Neuronal stem cell (in vitro differentiated cells): ENCODE measurements around the gene FARS2.

Experiments
- DNase-seq: peaks from one replicate; pipeline ENCODE4 v3.0.0-alpha.2; 2013; ENCODE audit warnings: low spot score
- H2AFZ ChIP-seq: one replicate; pipeline ENCODE4 v1.6.1; 2013; ENCODE audit warnings: mild to moderate bottlenecking, low read length, inconsistent platforms
- H2AK5ac ChIP-seq: 2 replicates; pipeline ENCODE4 v1.6.1; 2013; ENCODE audit warnings: low read depth, mild to moderate bottlenecking, inconsistent platforms, low read length, moderate library complexity, mixed read lengths
- H2BK120ac ChIP-seq: 2 replicates; pipeline ENCODE4 v1.6.1; 2013; ENCODE audit warnings: low read depth, mild to moderate bottlenecking, inconsistent platforms, low read length, moderate library complexity, mixed read lengths
- H2BK12ac ChIP-seq: one replicate; pipeline ENCODE4 v1.6.1; 2013; ENCODE audit warnings: low read length, inconsistent platforms
- H2BK15ac ChIP-seq: 2 replicates; pipeline ENCODE4 v1.6.1; 2013; ENCODE audit warnings: mild to moderate bottlenecking, low read length, inconsistent platforms, mixed read lengths
- H2BK5ac ChIP-seq: one replicate; pipeline ENCODE4 v1.6.1; 2013; ENCODE audit warnings: inconsistent platforms, mild to moderate bottlenecking, low read length, moderate library complexity
- H3K14ac ChIP-seq: one replicate; pipeline ENCODE4 v1.6.1; 2013; ENCODE audit warnings: low read length, inconsistent platforms
- H3K18ac ChIP-seq: 2 replicates; pipeline ENCODE4 v1.6.1; 2013; ENCODE audit warnings: low read length, inconsistent platforms
- H3K23ac ChIP-seq: 2 replicates; pipeline ENCODE4 v1.6.1; 2013; ENCODE audit warnings: low read depth, mild to moderate bottlenecking, mixed read lengths, low read length, inconsistent platforms; ENCODE audit not compliant: poor library complexity
- H3K27ac ChIP-seq: replicated peaks from 3 replicates; pipeline ENCODE4 v1.5.1; 2013; ENCODE audit warnings: low read length, inconsistent platforms
- H3K27me3 ChIP-seq, 3 experiments: 2 replicates each; pipeline ENCODE4 v1.6.1; 2013; ENCODE audit warnings: low read length in 3 of 3, mild to moderate bottlenecking in 2 of 3, inconsistent platforms in 1 of 3, low read depth in 1 of 3, mixed read lengths in 1 of 3, moderate library complexity in 1 of 3; ENCODE audit not compliant: control insufficient read depth in 3 of 3, insufficient read depth in 3 of 3
- H3K36me3 ChIP-seq, 2 donors: replicated peaks in 1 of 2; 2 replicates each; pipeline ENCODE4 v1.6.1; 2013; ENCODE audit warnings: low read length in 2 of 2; ENCODE audit not compliant: control insufficient read depth in 2 of 2, insufficient read depth in 2 of 2
- H3K4ac ChIP-seq: 2 replicates; pipeline ENCODE4 v1.6.1; 2013; ENCODE audit warnings: inconsistent platforms, mild to moderate bottlenecking, low read length, moderate library complexity
- H3K4me1 ChIP-seq, 2 donors: 1 replicate in 1 of 2; 2 replicates in 1 of 2; pipeline ENCODE4 v1.6.1; 2013; ENCODE audit warnings: low read length in 2 of 2, low read depth in 1 of 2; ENCODE audit not compliant: control insufficient read depth in 2 of 2, insufficient read depth in 1 of 2
- H3K4me2 ChIP-seq: one replicate; pipeline ENCODE4 v1.6.1; 2013; ENCODE audit warnings: mild to moderate bottlenecking, low read length, inconsistent platforms; ENCODE audit not compliant: insufficient read depth, poor library complexity, severe bottlenecking
- H3K4me3 ChIP-seq, 2 donors: 2 replicates each; pipeline ENCODE4 v1.5.1; 2013; ENCODE audit warnings: low read length in 2 of 2, mild to moderate bottlenecking in 2 of 2, inconsistent platforms in 1 of 2, moderate library complexity in 1 of 2
- H3K79me1 ChIP-seq: one replicate; pipeline ENCODE4 v1.6.1; 2013; ENCODE audit warnings: low read depth, mild to moderate bottlenecking, inconsistent platforms, low read length, moderate library complexity
- H3K9ac ChIP-seq: one replicate; pipeline ENCODE4 v1.6.1; 2013; ENCODE audit warnings: mild to moderate bottlenecking, low read depth, low read length, inconsistent platforms; ENCODE audit not compliant: poor library complexity
- H3K9me3 ChIP-seq, 2 donors: replicated peaks in 1 of 2; 2 replicates each; pipeline versions ENCODE3 to v1.6.1; 2013; ENCODE audit warnings: low read length in 2 of 2, mild to moderate bottlenecking in 2 of 2, inconsistent platforms in 1 of 2, low read depth in 1 of 2, mixed read lengths in 1 of 2, moderate library complexity in 1 of 2; ENCODE audit not compliant: control insufficient read depth in 2 of 2, insufficient read depth in 1 of 2
- H4K8ac ChIP-seq: one replicate; pipeline ENCODE4 v1.6.1; 2013; ENCODE audit warnings: low read depth, mild to moderate bottlenecking, inconsistent platforms, low read length, moderate library complexity
- H4K91ac ChIP-seq: one replicate; pipeline ENCODE4 v1.6.1; 2013; ENCODE audit warnings: low read length, low read depth, mild to moderate bottlenecking, inconsistent platforms; ENCODE audit not compliant: poor library complexity
- WGBS, 2 donors: extraction: QIAGEN DNeasy Blood & Tissue Kit; methylation state at CpG; one replicate each; pipeline ENCODE4 v1.1.7; 2013; ENCODE audit warnings: missing lambda C conversion rate in 2 of 2, mixed read lengths in 1 of 2; ENCODE audit not compliant: insufficient read length in 2 of 2, insufficient replicate concordance in 1 of 2; ENCODE audit errors: extremely low coverage in 2 of 2; 5-methylcytosine and 5-hydroxymethylcytosine counted together

Gene FARS2

DNA sequence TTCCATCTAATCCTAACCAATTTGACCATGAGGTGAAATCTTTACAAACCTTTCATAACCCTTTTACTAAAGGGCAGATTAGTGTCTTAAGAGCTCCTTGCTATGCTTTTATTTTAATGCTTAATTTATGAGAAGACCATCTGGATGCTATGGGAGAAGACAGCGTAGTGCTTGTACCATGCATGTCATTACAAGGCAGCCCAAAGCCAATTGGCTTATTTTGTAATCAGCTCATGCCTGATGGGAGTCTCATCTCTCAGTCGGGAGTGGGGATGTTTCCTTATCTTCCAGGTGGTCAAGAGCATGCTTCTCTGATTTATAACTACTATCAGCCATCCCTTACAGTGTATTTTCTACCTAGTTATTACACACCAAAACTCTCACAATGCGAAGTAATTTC is 304.7 kb downstream of the FARS2 start:
- H3K79me1 ChIP-seq, result no peaks in the 10 kb centered on the region
- H2AFZ ChIP-seq, result no peak overlapping the region
- no peak overlapping the region for H2BK5ac ChIP-seq
- no peak overlapping the region for H3K4me2 ChIP-seq
- H3K14ac ChIP-seq, result no peak overlapping the region
- H3K23ac ChIP-seq, result no peak overlapping the region
- H2BK12ac ChIP-seq, result no peak overlapping the region
- DNase-seq, result no peak
- no peak overlapping the region for H4K91ac ChIP-seq
- no peak overlapping the region for H3K9ac ChIP-seq
- no peak overlapping the region for H3K27ac ChIP-seq
- no peak overlapping the region for H2BK120ac ChIP-seq
- H3K4me3 ChIP-seq, result no peak overlapping the region
- H3K27me3 ChIP-seq, result no peaks in the 10 kb centered on the region
- no peak overlapping the region for H4K8ac ChIP-seq
- H3K4ac ChIP-seq, result no peak overlapping the region
- peaks cover 0 to 2% of the 10 kb centered on the region in 2 donors for H3K4me1 ChIP-seq
- no peak overlapping the region for H2AK5ac ChIP-seq
- no peak overlapping the region for H3K18ac ChIP-seq
- no peaks in the 10 kb centered on the region for H3K9me3 ChIP-seq
- no peak overlapping the region for H2BK15ac ChIP-seq
- WGBS, 2 donors, result no CpG with 5 or more reads among the region's 3 CpGs
- H3K36me3 ChIP-seq, result no peaks in the 10 kb centered on the region

DNA sequence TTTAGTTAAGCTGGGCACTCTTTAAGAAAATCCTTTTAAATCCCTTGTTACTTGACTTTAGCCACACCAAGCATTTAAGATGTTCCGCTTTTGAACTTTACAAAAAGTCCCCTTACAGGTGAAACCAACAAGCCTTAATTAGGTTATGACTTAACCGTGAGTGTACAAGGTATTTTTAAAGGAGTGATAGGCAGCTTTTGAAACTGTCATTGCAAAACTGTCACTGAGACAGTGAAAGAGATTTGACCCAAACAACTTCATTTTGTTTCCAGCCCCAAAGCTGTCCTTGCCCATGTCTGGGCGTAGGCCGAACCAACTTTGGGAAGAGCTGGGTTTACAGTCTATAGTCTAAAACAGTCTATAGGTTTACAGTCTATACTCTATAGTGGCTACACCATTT is 305.4 kb downstream of the FARS2 start:
- no peaks in the 10 kb centered on the region for H3K9me3 ChIP-seq
- WGBS, 2 donors, result no CpG with 5 or more reads among the region's 4 CpGs

DNA sequence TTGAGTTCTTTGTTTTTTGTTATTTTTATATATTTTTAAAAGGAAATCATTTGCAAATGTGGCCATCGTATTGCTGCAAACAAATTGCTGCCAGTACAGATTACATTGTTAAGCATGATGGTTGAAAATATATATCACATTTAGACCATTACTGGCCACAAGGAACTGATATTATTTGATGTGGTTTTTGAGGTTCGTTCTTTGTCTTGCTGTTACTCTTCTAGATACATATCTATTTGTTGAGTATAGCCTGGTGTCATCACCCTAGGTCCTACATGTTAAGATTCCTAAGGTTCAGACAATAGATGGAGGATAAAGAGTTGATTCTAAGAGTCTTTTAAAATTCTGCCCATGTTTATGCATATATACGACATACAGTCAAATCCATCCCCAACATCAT is 306.0 kb downstream of the FARS2 start:
- Histone ChIP-seq H2AFZ (no peak overlapping the region), H3K4me1 (peaks cover 0 to 2% of the 10 kb centered on the region in 2 donors), H3K4me3 (no peak overlapping the region), H4K8ac (no peak overlapping the region), H3K4ac (no peak overlapping the region), H3K4me2 (no peak overlapping the region), H3K9me3 (no peaks in the 10 kb centered on the region), H3K79me1 (no peaks in the 10 kb centered on the region), H3K18ac (no peak overlapping the region), H3K36me3 (no peaks in the 10 kb centered on the region), H2BK5ac (no peak overlapping the region), H2BK12ac (no peak overlapping the region), H3K27ac (no peak overlapping the region), H2AK5ac (no peak overlapping the region), H3K9ac (no peak overlapping the region), H3K27me3 (no peaks in the 10 kb centered on the region), H3K14ac (no peak overlapping the region), H4K91ac (no peak overlapping the region), H3K23ac (no peak overlapping the region), H2BK15ac (no peak overlapping the region), H2BK120ac (no peak overlapping the region)
- no CpG with 5 or more reads among the region's 3 CpGs for WGBS, 2 donors
- no peak for DNase-seq

More for the DNA sequence above, 305.4 kb downstream of the FARS2 start:
- no peak overlapping the region for H3K27ac ChIP-seq
- H2BK120ac ChIP-seq, result no peak overlapping the region
- no peak overlapping the region for H3K4me2 ChIP-seq
- no peak overlapping the region for H4K91ac ChIP-seq
- H2AK5ac ChIP-seq, result no peak overlapping the region
- no peak overlapping the region for H2BK5ac ChIP-seq
- no peak overlapping the region for H3K4me3 ChIP-seq
- DNase-seq, result no peak
- H2BK12ac ChIP-seq, result no peak overlapping the region
- H3K4ac ChIP-seq, result no peak overlapping the region
- H3K27me3 ChIP-seq, result no peaks in the 10 kb centered on the region
- H3K9ac ChIP-seq, result no peak overlapping the region
- no peak overlapping the region for H3K14ac ChIP-seq
- no peaks in the 10 kb centered on the region for H3K79me1 ChIP-seq
- H2AFZ ChIP-seq, result no peak overlapping the region
- H4K8ac ChIP-seq, result no peak overlapping the region
- H2BK15ac ChIP-seq, result no peak overlapping the region
- no peaks in the 10 kb centered on the region for H3K36me3 ChIP-seq
- H3K23ac ChIP-seq, result no peak overlapping the region
- peaks cover 0 to 2% of the 10 kb centered on the region in 2 donors for H3K4me1 ChIP-seq
- H3K18ac ChIP-seq, result no peak overlapping the region

DNA sequence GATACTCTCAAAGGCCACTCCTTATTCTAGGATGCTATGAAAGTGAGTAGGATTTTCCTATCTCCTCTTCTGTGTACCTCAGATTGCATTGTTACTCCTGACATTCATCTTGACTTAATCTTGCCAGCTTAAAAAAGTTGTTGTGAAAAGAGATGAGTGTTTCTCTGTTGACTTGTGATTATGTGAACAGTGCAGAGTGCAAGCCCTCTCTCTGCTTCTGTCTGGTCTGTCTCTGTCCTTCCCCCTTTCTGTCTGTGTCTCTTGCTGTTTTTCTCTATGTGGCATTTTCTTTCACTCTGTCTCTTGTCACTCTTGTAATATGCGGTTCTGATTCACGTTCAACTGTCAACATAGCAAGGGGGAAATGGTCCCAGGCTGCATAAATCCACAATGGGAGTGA is 306.6 kb downstream of the FARS2 start:
- Histone ChIP-seq H3K23ac (no peak overlapping the region), H3K79me1 (no peaks in the 10 kb centered on the region), H3K4me3 (no peak overlapping the region), H2AK5ac (no peak overlapping the region), H3K36me3 (no peaks in the 10 kb centered on the region), H4K8ac (no peak overlapping the region), H3K27me3 (no peaks in the 10 kb centered on the region), H3K9ac (no peak overlapping the region), H3K4me2 (no peak overlapping the region), H2AFZ (no peak overlapping the region), H3K4me1 (peaks cover 0 to 2% of the 10 kb centered on the region in 2 donors), H2BK15ac (no peak overlapping the region), H3K14ac (no peak overlapping the region), H2BK120ac (no peak overlapping the region), H4K91ac (no peak overlapping the region), H3K9me3 (no peaks in the 10 kb centered on the region), H3K4ac (no peak overlapping the region), H3K27ac (no peak overlapping the region), H2BK5ac (no peak overlapping the region), H2BK12ac (no peak overlapping the region), H3K18ac (no peak overlapping the region)
- DNase-seq, result no peak
- no CpG with 5 or more reads among the region's 2 CpGs for WGBS, 2 donors
